Measurements from ENCODE around the gene SUPT20H. TPM values are rescaled to one million over a fixed set of nuclear protein-coding genes. Genes with fewer than 3 reads are reported as not detected.
"Not testable (repeated sequence)": the region's sequence is repeated elsewhere in the genome, so short reads cannot be mapped to it uniquely, and the experiment has no call there.

Gene SUPT20H
- total and polyA plus RNA-seq, 2 experiments from 2014 or later, result 49.8 to 64.2 TPM

DNA sequence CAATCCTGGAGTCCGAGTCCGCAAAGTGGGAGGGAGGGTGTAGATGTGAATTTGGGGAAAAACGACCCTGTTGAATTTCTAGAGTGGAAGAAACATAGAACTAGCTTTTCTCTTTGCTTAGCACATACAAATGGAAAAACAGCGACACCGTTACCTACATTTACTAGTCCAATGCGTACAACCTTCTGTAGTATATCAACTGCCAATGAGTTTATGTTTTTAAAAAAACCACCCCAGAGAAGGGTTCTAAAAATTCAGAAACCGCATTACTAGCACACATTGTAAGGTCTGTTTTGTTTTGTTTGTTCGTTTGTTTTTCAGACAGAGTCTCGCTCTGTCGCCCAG is 332 bp upstream of the SUPT20H start:
- H3K27ac ChIP-seq, result no peak overlapping the region
- H3K4me3 ChIP-seq, result peak overlapping the region; percentile 59
- TF ChIP-seq, protein P1, sequence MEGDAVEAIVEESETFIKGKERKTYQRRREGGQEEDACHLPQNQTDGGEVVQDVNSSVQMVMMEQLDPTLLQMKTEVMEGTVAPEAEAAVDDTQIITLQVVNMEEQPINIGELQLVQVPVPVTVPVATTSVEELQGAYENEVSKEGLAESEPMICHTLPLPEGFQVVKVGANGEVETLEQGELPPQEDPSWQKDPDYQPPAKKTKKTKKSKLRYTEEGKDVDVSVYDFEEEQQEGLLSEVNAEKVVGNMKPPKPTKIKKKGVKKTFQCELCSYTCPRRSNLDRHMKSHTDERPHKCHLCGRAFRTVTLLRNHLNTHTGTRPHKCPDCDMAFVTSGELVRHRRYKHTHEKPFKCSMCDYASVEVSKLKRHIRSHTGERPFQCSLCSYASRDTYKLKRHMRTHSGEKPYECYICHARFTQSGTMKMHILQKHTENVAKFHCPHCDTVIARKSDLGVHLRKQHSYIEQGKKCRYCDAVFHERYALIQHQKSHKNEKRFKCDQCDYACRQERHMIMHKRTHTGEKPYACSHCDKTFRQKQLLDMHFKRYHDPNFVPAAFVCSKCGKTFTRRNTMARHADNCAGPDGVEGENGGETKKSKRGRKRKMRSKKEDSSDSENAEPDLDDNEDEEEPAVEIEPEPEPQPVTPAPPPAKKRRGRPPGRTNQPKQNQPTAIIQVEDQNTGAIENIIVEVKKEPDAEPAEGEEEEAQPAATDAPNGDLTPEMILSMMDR (IDR thresholded peaks at IDR 0.05; ENCODE audit: low read depth, low read length), result no peak
- no peak for DNase-seq (ENCODE audit: low read depth in 1 of 2, low spot score in 1 of 2)
- H3K36me3 ChIP-seq, result no peaks in the 10 kb centered on the region
- H3K4me1 ChIP-seq (ENCODE audit: low read depth), result peaks cover 5% of the 10 kb centered on the region
- no peaks in the 10 kb centered on the region for H3K9me3 ChIP-seq (ENCODE audit: low read depth)
- H3K27me3 ChIP-seq, result no peaks in the 10 kb centered on the region

GRCh38 chr13:37056228-37056627 is 3.3 kb downstream of the SUPT20H start:
- H3K36me3 ChIP-seq; H3K27me3 ChIP-seq; DNase-seq (ENCODE audit: low read depth in 1 of 2, low spot score in 1 of 2); H3K27ac ChIP-seq; H3K4me3 ChIP-seq; H3K9me3 ChIP-seq (ENCODE audit: low read depth); H3K4me1 ChIP-seq (ENCODE audit: low read depth): not testable (repeated sequence)

GRCh38 chr13:37053111-37053510 is 6.4 kb downstream of the SUPT20H start:
- H3K4me1 ChIP-seq (ENCODE audit: low read depth), result not testable (repeated sequence)

GRCh38 chr13:37049810-37050209 is 9.7 kb downstream of the SUPT20H start:
- no peak overlapping the region for H3K4me3 ChIP-seq
- DNase-seq (ENCODE audit: low read depth in 1 of 2, low spot score in 1 of 2), result no peak
- H3K27me3 ChIP-seq, result no peaks in the 10 kb centered on the region
- no peak overlapping the region for H3K27ac ChIP-seq
- TF ChIP-seq, protein P1 (IDR thresholded peaks at IDR 0.05; ENCODE audit: low read depth, low read length), result peak; percentile 6
- no peaks in the 10 kb centered on the region for H3K9me3 ChIP-seq (ENCODE audit: low read depth)
- H3K4me1 ChIP-seq (ENCODE audit: low read depth), result no peaks in the 10 kb centered on the region
- H3K36me3 ChIP-seq, result peaks cover 21% of the 10 kb centered on the region

More at GRCh38 chr13:37053111-37053510, 6.4 kb downstream of the SUPT20H start:
- not testable (repeated sequence) for H3K4me3 ChIP-seq; H3K27ac ChIP-seq; H3K36me3 ChIP-seq; H3K9me3 ChIP-seq (ENCODE audit: low read depth); H3K27me3 ChIP-seq; DNase-seq (ENCODE audit: low read depth in 1 of 2, low spot score in 1 of 2)

DNA sequence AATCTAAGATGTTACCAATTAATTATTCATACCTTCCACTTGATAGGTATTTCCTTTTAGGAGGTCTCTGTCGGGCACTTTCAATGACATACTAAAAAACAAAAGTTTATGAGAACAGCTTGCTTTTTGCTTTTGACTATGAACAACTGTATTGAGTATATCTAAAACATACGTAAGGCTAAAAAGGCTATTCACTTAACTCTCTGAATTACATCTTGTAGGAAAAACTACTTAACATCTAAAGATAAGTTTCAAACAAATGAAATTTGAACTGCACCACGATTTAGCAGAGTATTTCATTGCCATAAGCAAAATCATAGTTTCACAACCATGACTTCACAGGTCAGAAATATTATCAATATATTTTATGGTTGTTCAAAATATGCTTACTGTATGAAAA is 11.6 kb downstream of the SUPT20H start:
- no peaks in the 10 kb centered on the region for H3K9me3 ChIP-seq (ENCODE audit: low read depth)
- no peak overlapping the region for H3K27ac ChIP-seq
- no peak overlapping the region for H3K4me3 ChIP-seq
- H3K27me3 ChIP-seq, result no peaks in the 10 kb centered on the region
- H3K36me3 ChIP-seq, result peaks cover 33% of the 10 kb centered on the region
- TF ChIP-seq, protein P1 (IDR thresholded peaks at IDR 0.05; ENCODE audit: low read depth, low read length), result no peak
- no peak for DNase-seq (ENCODE audit: low read depth in 1 of 2, low spot score in 1 of 2)
- H3K4me1 ChIP-seq (ENCODE audit: low read depth), result no peaks in the 10 kb centered on the region

GRCh38 chr13:37047032-37047431 is 12.5 kb downstream of the SUPT20H start:
- H3K4me3 ChIP-seq, result no peak overlapping the region
- H3K4me1 ChIP-seq (ENCODE audit: low read depth), result no peaks in the 10 kb centered on the region
- TF ChIP-seq, protein P1 (IDR thresholded peaks at IDR 0.05; ENCODE audit: low read depth, low read length), result no peak
- no peak overlapping the region for H3K27ac ChIP-seq
- no peaks in the 10 kb centered on the region for H3K27me3 ChIP-seq
- H3K36me3 ChIP-seq, result peaks cover 41% of the 10 kb centered on the region
- DNase-seq (ENCODE audit: low read depth in 1 of 2, low spot score in 1 of 2), result no peak
- H3K9me3 ChIP-seq (ENCODE audit: low read depth), result no peaks in the 10 kb centered on the region

GRCh38 chr13:37046062-37046461 is 13.4 kb downstream of the SUPT20H start:
- no peak for DNase-seq (ENCODE audit: low read depth in 1 of 2, low spot score in 1 of 2)
- Histone ChIP-seq H3K27me3 (no peaks in the 10 kb centered on the region), H3K36me3 (peaks cover 48% of the 10 kb centered on the region)

More at GRCh38 chr13:37046062-37046461, 13.4 kb downstream of the SUPT20H start:
- TF ChIP-seq, protein P1 (IDR thresholded peaks at IDR 0.05; ENCODE audit: low read depth, low read length), result no peak
- H3K9me3 ChIP-seq (ENCODE audit: low read depth), result no peaks in the 10 kb centered on the region
- no peak overlapping the region for H3K27ac ChIP-seq
- no peak overlapping the region for H3K4me3 ChIP-seq
- H3K4me1 ChIP-seq (ENCODE audit: low read depth), result no peaks in the 10 kb centered on the region
